Measurements from ENCODE around the gene CFAP299. TPM values are rescaled to one million over a fixed set of nuclear protein-coding genes. Genes with fewer than 3 reads are reported as not detected.

CFAP299 gene
- total RNA-seq, result 0.13 TPM in 1 of 2 replicates, not detected in the other

GRCh38 chr4:80335554-80336358, at the start of gene CFAP299:
Gene CFAP299 (plus strand): TSS chr4:80335730.

Other genes with a start within 250 kb of the CFAP299 start
- 3.5 and 6.5 TPM in 2 replicates for gene PRDM8, start 138.2 kb upstream of the CFAP299 start, total RNA-seq
- 0.26 and 0.76 TPM in 2 replicates for gene FGF5, start 69.1 kb upstream of the CFAP299 start, total RNA-seq